ENCODE data around the gene KCNS3.

KCNS3 gene

GRCh38 chr2:17843457-17843856 is 35.0 kb upstream of the KCNS3 start:
- Histone ChIP-seq H3K36me3 (ENCODE audit: control insufficient read depth, insufficient read depth, low read length) (no peaks in the 10 kb centered on the region), H3K9ac (no peak overlapping the region), H3K79me2 (no peaks in the 10 kb centered on the region), H3K9me3 (ENCODE audit: control insufficient read depth, low read length) (no peaks in the 10 kb centered on the region), H3K27me3 (ENCODE audit: control insufficient read depth, insufficient read depth, low read length) (no peaks in the 10 kb centered on the region), H3K4me3 (ENCODE audit: low read depth, low read length) (no peak overlapping the region), H2AFZ (no peak overlapping the region), H3K4me1 (no peaks in the 10 kb centered on the region), H3K27ac (no peak overlapping the region), H3K4me2 (ENCODE audit: low read length) (no peak overlapping the region)
- no peak for TF ChIP-seq CTCF (IDR thresholded peaks at IDR 0.05)

GRCh38 chr2:17845806-17846205 is 32.7 kb upstream of the KCNS3 start:
- TF ChIP-seq CTCF (IDR thresholded peaks at IDR 0.05), result no peak
- no peaks in the 10 kb centered on the region for H3K79me2 ChIP-seq
- H3K4me3 ChIP-seq (ENCODE audit: low read depth, low read length), result no peak overlapping the region
- no peak overlapping the region for H2AFZ ChIP-seq
- H3K9me3 ChIP-seq (ENCODE audit: control insufficient read depth, low read length), result no peaks in the 10 kb centered on the region
- no peaks in the 10 kb centered on the region for H3K36me3 ChIP-seq (ENCODE audit: control insufficient read depth, insufficient read depth, low read length)
- H3K4me2 ChIP-seq (ENCODE audit: low read length), result no peak overlapping the region
- H3K27ac ChIP-seq, result no peak overlapping the region
- H3K4me1 ChIP-seq, result no peaks in the 10 kb centered on the region
- H3K9ac ChIP-seq, result no peak overlapping the region
- no peaks in the 10 kb centered on the region for H3K27me3 ChIP-seq (ENCODE audit: control insufficient read depth, insufficient read depth, low read length)

- Histone ChIP-seq H3K9me3 (ENCODE audit: control insufficient read depth, low read length) (no peaks in the 10 kb centered on the region), H2AFZ (no peak overlapping the region), H3K4me1 (no peaks in the 10 kb centered on the region), H3K4me2 (ENCODE audit: low read length) (no peak overlapping the region), H3K79me2 (no peaks in the 10 kb centered on the region), H3K9ac (no peak overlapping the region), H3K4me3 (ENCODE audit: low read depth, low read length) (no peak overlapping the region), H3K27me3 (ENCODE audit: control insufficient read depth, insufficient read depth, low read length) (no peaks in the 10 kb centered on the region), H3K36me3 (ENCODE audit: control insufficient read depth, insufficient read depth, low read length) (no peaks in the 10 kb centered on the region), H3K27ac (no peak overlapping the region)
- no peak for TF ChIP-seq CTCF (IDR thresholded peaks at IDR 0.05)
These were observed 31.8 kb upstream of the KCNS3 start for GRCh38 chr2:17846676-17847075.

GRCh38 chr2:17847236-17847635 is 31.2 kb upstream of the KCNS3 start:
- no peak for TF ChIP-seq CTCF (IDR thresholded peaks at IDR 0.05)
- no peaks in the 10 kb centered on the region for H3K79me2 ChIP-seq
- H3K4me3 ChIP-seq (ENCODE audit: low read depth, low read length), result no peak overlapping the region
- no peak overlapping the region for H3K27ac ChIP-seq
- no peaks in the 10 kb centered on the region for H3K4me1 ChIP-seq
- no peak overlapping the region for H3K9ac ChIP-seq
- H2AFZ ChIP-seq, result no peak overlapping the region
- no peaks in the 10 kb centered on the region for H3K36me3 ChIP-seq (ENCODE audit: control insufficient read depth, insufficient read depth, low read length)
- H3K27me3 ChIP-seq (ENCODE audit: control insufficient read depth, insufficient read depth, low read length), result no peaks in the 10 kb centered on the region
- no peak overlapping the region for H3K4me2 ChIP-seq (ENCODE audit: low read length)
- H3K9me3 ChIP-seq (ENCODE audit: control insufficient read depth, low read length), result no peaks in the 10 kb centered on the region

- H3K9ac ChIP-seq, result no peak overlapping the region
- no peak overlapping the region for H3K4me2 ChIP-seq (ENCODE audit: low read length)
These were observed 29.2 kb upstream of the KCNS3 start for GRCh38 chr2:17849275-17849674.

More at GRCh38 chr2:17849275-17849674, 29.2 kb upstream of the KCNS3 start:
- Histone ChIP-seq H3K27ac (no peak overlapping the region), H3K4me3 (ENCODE audit: low read depth, low read length) (no peak overlapping the region), H3K9me3 (ENCODE audit: control insufficient read depth, low read length) (no peaks in the 10 kb centered on the region), H3K27me3 (ENCODE audit: control insufficient read depth, insufficient read depth, low read length) (no peaks in the 10 kb centered on the region), H3K79me2 (no peaks in the 10 kb centered on the region), H3K4me1 (no peaks in the 10 kb centered on the region), H3K36me3 (ENCODE audit: control insufficient read depth, insufficient read depth, low read length) (no peaks in the 10 kb centered on the region), H2AFZ (no peak overlapping the region)
- no peak for TF ChIP-seq CTCF (IDR thresholded peaks at IDR 0.05)
